Stimulated activated CD4-positive, alpha-beta T cell treated with anti-CD3 and anti-CD28 coated beads, Interleukin-4, amount 100 ng/mL, for 4 hours (primary cell): ENCODE measurements around the gene ARAP1.

Experiments
- DNase-seq, 2 experiments: peaks; one replicate each; pipeline ENCODE4 v3.0.0-alpha.2; 2020

Gene ARAP1

DNA sequence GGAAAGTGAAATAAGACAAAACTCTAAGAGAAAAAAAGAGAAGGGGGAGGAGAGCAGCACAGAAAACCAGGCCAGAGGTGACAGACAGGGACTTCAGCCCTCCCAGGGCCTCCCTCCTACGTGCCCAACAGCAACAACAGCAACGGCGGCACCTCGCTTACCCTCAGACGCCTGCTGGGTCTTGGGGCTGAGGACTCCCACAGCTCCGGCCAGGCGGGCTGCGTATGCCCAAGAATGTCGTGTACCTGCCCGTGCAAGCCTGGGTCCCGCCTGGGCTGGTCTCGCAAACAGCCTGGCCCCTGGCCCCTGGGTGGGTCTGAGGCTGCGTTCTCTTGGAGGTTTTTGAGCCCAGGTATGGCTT is 30.5 kb downstream of the ARAP1 start:
- peak; percentile 14 to 18 for DNase-seq

DNA sequence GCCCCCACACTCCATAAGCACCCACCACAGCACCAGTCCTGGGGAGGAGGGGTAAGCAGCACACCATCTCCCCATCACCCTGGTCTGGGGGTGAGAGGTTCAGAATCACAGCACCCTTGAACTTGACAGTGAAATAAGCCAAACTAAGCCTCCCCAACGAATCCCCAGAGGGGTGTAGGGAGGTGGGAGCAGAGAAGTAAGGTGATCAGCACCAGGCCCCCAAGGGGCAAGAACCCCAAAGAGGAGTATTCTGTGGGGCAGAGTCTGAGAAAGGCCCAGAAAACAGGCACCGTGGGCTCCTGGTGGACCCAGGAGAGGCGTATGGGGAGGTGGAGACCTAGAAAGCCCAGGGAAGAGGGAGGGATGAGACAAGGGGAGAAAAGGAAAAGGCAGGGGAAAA is 30.9 kb downstream of the ARAP1 start:
- DNase-seq, result no peak

DNA sequence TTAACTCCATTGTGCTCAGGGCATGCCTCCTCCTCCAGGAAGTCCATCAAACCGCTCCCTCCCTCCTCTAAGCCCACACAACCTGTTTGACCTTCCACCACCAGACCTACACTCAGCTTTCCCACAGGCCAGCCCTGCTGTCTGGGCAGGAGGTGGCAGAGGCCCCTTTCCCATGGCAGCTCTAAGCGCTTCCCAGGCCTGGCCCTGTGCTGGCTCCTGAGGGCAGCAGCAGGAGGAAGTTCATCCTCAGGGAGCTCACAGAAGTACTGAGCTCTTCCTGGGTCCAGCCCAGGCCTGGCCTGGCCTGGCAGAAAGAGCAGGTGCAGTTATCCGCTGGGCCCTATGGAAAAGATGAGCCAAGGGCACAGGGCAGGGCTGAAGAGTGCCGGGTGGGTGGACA is 31.4 kb downstream of the ARAP1 start:
- no peak for DNase-seq

DNA sequence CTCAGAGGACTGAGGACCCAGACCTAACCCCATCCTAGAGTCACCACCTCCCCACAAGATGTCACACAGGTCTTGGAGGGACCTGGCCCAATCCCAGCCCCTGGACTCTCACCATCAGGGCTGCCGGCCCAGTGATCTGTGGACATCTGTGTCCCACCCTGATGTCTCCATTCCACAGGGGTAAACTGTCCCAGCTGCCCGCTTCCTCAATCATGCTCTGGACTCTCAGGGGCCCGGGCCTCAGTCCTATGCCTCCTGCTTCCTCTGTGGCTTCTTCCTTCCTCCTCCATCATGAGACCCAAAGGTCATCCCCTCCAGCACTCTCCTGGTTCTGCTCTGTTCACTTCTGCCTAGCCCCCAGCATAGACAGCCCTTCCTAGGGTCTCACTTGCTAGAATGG is 32.2 kb downstream of the ARAP1 start:
- DNase-seq, result no peak

DNA sequence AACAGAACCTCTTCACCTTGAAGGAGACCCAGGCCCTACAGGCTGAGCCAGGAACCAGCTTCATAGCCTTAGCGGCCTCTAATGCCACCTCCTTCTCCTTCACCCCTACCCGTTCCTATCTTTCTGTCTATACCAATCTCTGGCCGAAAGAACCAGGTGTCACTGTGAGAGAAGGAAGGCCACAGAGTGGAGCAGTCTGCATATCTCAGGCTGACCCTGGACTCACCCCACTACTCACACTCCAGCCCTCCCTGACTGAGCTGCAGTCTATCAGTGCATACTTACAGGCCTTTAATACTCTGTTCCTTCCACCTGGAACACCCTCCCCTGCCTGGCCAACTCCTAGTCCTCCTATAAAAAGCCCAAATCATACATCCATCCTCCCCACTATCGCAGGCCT is 32.7 kb downstream of the ARAP1 start:
- no peak for DNase-seq

DNA sequence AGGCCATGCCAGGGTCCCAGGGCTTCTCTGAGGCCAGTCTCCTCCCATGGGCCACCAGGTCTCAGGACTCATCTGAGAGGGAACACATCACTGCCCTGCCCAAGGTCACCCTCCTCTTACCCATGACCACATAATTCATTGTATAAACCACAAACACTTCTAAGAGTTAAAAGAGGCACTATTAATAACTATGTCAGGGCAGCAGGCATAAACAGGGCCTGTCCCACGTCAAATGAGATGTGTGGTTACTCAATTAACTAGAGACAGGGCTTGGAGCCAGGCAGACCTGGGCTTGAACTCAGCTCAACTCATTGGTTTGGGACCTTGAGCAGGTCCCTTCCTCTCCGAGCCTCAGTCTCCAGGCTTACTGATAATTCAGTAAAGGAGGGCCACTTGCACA is 33.1 kb downstream of the ARAP1 start:
- DNase-seq, result no peak

DNA sequence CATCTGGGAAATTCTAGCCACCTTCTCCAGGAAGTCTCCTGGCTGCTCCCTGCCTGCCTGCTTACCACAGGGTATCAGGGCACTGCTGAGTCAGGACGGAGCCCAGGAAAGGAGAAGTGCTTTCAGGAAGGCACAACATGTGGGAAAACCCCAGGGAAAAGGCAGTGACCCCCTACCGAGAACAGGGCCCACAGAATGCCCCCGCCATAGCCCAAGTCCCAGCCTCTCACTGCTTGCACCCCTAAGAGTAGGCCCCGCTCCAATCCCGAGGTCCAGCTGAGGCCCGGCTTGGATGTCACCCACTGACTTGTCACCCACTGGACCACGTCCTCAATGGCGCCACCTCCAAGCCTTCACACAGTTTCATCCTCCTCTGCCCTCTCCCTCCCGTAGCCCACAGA is 34.1 kb downstream of the ARAP1 start:
- no peak for DNase-seq

DNA sequence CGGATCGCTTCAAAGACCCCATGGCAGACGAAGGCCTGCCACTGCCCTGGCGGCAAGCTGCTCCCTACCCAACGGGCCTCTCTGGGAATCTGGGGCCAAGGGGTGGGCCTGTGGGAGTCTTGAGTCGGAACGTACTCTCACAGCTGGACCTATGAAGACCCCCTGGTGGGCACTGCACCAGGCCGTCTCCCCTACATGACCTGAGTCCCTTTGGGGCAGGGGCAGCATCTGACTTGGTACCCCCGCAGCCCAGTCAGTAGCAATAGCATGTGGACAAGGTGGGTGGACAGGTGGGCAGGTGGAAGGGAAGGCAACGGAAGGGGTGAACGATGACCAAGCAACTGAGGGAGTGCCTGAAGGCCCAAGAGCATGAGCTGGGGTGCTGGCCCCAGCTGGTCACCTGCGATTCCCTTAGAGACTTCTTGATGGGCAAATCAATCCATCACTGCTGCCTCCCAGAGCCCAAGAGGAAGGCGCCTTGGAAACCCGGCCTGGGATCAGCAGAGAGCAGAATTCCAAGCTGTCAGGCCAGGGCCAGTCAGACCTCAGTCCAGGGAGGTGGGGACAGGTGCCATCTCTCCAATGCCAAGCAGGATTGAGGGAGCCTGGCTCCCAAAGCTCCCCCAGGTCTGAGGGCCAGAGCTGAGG is 35.3 kb downstream of the ARAP1 start:
- DNase-seq, result no peak

DNA sequence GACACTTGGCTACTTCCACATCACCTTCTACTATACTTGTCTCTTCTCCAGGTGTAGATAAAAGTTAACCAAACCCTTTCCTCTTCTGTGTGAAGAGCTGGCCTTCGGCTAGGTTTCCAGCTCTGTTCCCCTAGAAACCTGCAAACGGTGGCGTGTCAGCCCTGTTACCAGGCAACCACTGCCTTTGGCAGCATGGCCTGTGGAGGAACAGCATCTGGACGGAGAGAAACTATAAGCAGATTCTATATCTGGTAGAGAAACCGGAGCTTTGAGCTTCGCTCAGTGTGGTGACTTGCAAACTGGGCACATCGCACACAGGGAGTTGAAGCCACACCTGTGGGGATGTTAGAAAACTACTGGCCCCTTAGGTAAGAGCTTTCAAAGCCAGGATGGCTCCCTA is 35.9 kb downstream of the ARAP1 start:
- no peak for DNase-seq

DNA sequence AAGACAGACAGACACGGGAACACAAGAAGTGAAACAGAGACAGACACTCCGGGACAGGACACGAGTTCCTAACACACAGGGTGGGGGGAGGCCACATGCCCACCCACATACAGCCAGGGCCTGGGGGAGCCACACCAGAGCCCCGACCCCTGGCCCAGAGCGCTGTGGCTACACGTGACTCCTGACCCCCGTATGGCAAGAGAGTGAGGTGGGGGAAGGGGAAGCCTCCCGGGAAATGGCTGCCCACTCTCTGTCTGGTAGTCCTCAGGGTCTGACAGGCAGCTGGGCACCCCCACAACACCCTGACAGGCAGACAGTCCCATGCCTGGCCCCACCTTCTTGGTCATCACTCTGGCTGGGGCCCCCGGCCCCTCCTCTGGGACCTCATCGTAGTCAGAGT is 39.4 kb downstream of the ARAP1 start:
- DNase-seq, result no peak

DNA sequence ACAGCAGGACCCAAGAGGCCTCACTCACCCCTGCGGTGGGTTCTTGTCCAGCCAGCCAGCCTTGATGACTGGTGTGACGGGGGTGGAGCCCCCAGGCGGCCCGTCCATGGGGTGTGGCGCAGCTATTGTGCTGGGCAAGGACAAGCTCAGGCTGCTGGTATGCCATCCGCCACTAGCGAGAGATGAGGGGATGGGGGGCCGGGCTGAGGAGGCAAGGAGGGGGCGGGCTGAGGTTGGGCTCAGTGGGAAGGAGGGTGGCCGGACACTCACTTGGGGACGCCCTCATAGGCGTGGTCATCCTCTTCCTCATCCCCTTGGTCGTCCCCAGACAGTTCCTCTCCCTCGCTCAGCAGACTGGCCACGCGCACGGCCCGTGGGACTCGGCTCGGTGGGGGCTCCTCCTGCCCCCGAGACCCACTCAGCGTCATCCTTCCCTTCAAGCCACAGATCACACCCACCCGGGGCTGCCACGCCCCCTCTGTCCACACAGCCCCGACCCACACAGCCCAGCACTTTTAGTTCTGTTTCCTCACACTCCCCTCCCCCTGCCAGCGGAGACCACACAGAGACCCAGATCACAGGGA is 39.9 kb downstream of the ARAP1 start:
- DNase-seq, result no peak

DNA sequence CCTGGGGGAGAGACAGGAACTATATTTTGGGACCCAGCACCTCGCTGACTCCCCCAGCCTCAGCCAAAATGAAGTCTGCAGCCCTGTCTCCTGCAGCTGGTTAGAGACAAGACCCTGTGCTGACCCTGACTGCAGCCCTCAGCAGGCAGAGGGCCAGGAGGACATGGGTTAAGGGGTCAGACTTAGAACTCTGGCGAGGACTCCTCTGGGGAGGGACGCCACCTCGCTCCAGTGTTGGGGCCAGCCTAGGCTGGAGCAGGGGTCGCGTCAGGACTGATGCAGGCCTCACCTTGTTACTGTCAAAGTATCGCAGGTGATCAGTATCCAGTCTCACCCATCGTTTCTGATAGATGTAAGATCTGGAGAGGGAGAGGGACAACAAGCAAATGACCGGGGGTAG is 41.1 kb downstream of the ARAP1 start:
- DNase-seq, result no peak

DNA sequence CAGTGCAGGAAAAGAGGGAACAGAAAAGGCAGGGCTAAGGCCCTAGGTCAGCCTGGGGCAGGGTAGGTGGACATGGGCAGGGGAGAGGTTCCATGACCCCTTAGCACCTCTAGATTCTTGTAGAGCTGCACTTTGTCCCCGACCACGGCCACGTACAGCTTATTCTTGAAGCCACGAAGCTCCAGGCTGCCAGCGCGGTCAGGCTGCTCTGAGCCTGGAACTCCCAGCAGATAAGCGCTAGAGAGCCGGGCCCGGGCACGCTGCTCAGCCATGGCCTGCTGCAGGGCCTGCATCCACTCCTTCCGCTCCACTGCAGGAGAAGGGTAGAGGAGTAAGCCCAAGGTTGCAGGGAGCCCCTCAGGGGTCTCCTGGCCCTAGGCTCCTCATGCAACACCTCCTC is 41.9 kb downstream of the ARAP1 start:
- DNase-seq, result no peak

DNA sequence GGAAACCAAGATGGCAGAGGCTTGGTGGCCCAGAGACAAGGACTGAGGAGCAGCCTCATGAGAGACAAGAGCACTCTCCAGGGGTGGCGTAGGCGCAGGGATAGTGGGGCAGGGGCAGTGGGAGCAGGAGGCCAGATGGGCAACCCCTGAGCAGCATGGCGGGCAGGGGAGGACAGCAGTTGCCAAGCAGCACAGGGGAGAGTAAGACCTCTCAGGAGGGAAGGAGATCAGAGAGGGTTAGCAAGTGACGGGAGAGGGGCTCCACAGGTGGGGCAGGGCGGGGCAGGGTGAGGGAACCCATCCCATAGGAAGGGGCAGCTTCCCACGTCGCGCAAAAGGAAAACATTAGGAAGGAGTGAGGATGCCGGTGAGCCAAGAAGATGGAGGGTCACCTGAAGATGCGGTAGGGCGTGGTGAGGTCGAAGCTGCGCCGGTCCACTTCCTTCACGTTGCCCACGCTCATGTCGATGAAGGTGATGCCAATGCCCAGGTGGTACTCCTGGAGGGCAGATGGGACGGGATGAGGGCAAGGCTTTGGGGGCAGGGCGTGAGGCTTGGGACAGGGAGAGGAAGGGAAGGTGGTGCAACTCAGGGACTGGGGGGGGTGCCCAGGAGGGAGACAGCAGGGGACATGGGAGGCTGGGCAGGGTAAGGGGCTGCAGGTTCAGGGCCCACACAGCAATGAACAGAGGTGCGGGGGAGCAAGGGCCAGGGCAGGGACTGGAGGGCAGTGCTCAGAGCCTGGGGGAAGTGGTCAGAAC is 42.5 kb downstream of the ARAP1 start:
- DNase-seq, result no peak

DNA sequence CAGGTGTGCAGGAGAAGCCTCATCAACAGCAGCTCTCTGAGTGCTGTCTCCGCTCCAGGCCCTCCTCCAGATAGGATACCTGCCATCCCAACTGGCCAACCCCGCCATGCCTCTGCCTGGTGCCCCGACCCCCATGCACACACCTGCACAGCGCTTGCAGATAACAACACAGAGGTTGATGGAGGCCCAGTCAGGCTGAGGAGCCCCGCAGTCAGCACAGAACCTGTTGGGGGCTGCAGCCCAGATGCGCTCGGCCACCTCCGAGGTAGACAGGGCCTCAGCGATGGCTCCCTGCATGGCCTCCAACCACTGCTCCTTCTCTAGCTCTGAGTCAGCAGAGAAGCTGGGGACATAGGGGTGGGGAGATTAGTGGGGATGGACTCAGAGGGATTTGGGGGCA is 45.2 kb downstream of the ARAP1 start:
- DNase-seq, result no peak

DNA sequence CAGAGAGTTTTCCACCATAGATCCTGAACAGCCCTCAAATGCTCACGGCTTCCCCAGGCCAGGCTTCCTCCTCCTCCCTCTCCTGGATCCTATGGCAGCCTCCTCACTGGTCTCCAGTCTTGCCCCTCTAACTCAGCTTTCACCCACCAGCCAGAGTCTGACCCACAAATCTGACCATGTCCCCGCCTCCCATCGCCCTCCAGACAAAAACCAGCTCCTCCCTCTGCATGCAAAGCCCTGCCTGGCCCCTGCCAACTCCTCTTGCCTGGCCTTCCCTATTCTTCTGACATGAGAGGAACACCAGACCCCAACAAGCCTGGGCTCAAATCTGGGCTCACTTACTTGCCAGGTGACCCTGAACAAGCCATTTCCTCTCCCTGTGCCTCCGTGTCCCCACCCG is 45.6 kb downstream of the ARAP1 start:
- DNase-seq, result no peak

DNA sequence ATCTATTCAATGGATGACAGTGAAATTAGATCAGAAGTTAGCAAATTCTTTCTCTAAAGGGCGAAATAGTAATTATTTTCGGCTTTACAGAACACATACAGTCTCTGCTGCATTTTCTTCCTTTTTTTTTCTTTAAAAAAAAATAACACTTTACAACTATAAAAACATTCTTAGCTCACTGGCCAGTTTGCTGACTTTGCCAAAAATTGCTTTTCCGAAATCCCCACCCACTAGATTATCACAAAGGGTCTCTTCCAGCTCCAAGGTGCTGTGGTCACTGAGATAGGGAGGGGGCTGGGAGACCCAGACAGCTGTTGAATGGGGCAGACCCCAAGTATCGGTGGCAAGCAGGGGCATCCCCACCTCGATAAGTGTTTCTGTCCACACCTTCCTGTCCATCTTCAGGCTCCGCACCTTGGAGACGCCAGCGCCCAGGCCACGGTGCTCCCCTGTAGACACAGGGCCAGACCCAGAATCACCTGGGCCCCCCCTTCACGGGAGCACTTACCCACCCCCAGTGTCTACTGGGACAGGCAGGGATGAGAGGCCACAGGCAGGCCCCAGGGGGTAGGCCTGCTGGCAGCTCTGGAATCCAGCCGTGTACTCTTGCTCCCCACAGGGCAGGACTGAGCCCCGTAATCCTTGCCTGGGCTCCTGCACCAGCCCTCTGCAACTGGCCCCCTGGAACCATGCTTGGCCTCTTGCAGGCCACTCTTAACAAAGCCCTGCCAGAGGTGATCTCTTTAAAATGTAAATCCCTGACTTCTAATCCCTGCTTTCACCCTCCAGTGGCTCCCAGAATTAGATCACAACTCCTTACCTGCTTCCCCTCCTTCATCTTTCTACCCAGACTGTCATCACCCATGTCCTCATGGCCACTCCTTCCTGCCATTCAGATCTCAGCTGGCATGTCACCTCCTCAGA is 46.5 kb downstream of the ARAP1 start:
- no peak for DNase-seq

DNA sequence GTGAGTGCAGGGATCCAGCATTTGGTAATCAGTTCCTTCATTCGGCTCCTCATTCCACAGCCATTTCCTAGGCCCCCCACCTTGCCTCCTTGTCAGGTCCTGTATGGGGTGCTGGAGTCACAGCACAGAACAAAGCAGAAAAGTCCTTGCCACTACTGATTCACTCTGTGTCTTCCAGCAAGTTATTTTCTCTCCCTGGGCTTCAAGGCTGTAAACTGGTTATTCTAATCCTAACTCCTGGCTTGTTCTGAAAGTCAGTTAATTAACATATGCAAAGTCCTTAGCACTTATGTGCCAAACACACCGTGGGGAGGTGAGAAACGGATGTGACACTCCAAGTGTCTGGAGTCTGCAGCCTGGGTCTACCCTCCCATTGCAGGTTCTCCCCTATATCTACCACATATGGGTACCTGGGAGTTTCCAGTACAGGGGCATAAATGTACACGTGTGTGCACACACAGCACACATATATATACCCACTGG is 47.4 kb downstream of the ARAP1 start:
- no peak for DNase-seq

DNA sequence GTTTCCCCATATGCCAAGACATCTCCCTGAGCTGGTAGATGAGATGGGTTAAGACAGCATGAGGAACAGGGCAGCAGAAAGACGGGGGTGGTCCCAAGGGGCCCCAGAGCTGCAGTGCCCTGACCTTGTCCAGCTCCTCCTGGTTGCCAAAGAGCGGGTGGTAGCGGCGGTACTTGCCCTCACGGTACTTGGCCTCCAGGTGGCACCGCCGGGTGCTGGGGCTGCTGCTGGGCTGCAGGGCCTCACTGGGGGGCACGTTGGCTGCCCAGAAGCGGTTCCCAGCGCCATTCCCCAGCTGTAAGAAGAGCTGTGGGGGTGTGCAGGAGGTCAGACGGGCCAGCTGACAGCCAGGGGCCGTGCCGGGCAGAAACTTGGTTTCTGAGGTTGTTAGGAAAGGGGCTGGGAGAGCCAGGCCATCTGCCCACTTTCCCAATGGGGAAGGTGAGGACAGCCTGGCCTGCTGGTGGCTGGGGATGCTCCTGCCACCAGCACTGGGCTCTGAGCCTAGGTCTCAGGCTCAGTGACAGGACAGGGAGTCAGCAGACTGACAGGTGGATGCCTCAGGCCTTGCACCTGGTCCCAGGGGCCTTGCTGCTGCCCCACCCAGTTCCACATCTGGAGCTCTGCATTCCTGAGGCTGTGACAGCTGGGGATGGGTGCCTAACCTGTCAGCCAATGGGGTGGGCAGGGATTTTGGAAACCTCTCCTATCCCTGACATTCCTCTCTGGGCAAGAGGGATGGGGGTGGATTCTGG is 48.0 kb downstream of the ARAP1 start:
- DNase-seq, result no peak

DNA sequence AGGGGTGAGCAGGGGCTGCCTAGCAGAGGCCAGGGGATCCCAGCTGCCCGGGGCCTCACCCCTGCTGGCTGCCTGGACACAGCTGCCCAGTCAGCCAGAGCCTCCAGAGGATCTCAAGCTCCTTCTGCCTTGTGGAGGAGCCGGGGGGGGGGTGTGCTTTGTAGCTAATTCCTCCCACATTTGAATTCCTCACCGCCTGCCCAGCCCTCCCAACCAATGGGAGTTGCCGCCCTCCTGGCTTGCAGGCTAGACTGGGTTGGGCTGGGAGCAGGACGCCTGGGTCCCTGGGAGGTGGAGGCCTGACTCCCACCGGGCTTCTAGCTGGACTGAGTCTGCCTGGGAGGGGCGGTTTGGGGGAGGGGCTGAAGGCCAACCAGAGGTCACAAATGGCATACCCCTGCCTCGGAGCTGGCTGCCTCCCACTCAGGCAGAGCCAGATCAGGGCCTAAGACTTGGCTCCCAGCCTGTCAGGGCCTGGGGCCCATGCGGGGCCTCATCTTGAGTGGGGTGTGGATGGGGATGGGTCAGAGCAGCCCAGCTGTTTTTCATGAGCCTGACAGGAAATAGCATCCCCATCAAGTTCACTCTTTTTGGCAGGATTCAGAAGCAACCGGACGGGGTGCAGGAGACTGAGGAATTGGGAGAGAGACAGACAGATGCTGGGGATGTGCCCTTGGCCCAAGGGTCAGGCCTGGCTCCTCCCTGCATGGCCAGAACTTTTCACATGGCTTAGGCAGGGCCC is 48.8 kb downstream of the ARAP1 start:
- DNase-seq, result no peak

DNA sequence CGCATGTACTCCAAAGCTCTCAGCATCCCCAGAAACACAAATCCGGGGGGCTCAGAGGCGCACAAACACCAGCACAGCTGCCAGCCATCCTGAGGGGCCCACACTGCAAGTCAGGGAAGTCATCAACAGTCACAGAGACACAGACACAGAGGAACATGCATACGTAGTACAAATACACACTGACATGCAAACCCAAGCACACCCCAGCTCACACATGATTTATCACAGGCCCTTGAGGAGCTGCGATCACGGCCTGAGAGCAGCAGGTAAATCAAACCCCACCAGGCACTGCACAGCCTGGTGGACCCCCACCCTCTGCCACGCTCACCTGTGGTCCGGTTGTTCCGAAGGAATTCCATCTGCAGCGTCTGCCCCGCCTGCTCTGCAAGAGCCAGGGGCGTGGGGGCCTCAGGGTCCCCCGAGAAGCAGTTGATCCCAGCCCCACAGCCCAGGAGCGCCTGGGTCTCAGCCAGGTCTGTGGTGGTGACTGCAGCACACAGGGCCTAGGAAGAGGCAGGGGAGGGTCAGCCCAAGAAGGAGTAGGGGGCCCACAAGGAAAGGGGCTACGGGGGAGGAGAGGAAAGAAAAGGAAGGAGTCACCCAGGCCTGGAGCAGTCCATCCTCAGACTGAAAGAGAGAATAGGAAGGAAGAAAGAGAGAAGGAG is 49.5 kb downstream of the ARAP1 start:
- no peak for DNase-seq
